ENCODE results near the gene YWHAE.

DNA sequence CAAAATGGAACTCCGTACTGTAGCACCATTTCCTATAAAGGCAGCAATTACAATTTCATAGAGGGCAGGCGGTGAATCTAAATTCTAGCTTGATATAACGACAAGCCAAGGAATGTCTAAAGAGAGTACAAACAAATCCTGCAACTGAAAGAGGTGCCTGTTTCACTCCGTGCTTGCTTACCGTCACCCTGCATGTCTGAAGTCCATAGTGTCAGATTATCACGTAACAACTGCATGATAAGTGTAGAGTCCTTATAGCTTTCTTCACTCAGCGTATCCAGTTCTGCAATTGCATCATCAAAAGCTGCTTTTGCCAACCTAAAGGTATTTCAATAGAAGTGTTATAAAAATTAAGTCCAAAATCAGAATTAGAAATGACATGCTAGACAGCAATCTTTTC is 46.0 kb downstream of the YWHAE start:
- TF ChIP-seq, protein P1, sequence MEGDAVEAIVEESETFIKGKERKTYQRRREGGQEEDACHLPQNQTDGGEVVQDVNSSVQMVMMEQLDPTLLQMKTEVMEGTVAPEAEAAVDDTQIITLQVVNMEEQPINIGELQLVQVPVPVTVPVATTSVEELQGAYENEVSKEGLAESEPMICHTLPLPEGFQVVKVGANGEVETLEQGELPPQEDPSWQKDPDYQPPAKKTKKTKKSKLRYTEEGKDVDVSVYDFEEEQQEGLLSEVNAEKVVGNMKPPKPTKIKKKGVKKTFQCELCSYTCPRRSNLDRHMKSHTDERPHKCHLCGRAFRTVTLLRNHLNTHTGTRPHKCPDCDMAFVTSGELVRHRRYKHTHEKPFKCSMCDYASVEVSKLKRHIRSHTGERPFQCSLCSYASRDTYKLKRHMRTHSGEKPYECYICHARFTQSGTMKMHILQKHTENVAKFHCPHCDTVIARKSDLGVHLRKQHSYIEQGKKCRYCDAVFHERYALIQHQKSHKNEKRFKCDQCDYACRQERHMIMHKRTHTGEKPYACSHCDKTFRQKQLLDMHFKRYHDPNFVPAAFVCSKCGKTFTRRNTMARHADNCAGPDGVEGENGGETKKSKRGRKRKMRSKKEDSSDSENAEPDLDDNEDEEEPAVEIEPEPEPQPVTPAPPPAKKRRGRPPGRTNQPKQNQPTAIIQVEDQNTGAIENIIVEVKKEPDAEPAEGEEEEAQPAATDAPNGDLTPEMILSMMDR (IDR thresholded peaks at IDR 0.05) = no peak
- no peak for TF ChIP-seq ZFX (IDR thresholded peaks at IDR 0.05; ENCODE audit: borderline replicate concordance)
